ENCODE measurements around the gene GARNL3.
A peak's percentile ranks its signal among the peaks of the same experiment; 100 is the strongest.

GARNL3 gene

DNA sequence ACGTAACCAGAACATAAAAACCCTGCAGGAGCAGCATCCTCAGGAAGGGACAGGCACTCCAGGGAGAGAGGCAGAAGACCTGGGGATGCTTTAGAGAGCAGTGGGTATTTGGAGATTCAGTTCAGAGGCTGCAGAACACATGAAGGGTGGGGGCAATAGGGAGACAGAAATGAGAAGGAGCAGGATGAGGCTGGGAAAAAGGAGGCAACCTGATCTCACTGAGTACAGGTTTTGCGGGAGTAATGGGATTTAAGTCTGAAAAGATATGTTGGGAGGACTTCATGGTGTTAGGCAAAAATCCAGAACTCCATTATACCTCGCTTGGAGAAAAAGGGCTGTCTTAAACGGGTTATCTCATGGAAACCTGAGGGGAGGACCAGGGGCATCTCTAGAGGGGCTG lies 41.3 kb upstream of the GARNL3 start:
- Histone ChIP-seq H4K20me1 (ENCODE audit: insufficient read depth, low read length) (no peaks in the 10 kb centered on the region), H3K4me2 (ENCODE audit: low read length) (no peak overlapping the region), H3K79me2 (ENCODE audit: insufficient read depth, low read length) (no peaks in the 10 kb centered on the region), H3K9me2 (ENCODE audit: low read depth, low read length) (no peaks in the 10 kb centered on the region), H2AFZ (ENCODE audit: low read length) (no peak overlapping the region), H3K36me3 (ENCODE audit: insufficient read depth, low read length) (no peaks in the 10 kb centered on the region), H3F3A (ENCODE audit: insufficient read depth, low read length) (no peaks in the 10 kb centered on the region), H3K4me1 (ENCODE audit: insufficient read depth, low read length, severe bottlenecking) (peaks cover 11% of the 10 kb centered on the region), H3K9ac (ENCODE audit: low read length) (no peak overlapping the region), H3K27me3 (ENCODE audit: insufficient read depth, low read length) (no peaks in the 10 kb centered on the region), H3K9me3 (ENCODE audit: low read length) (no peaks in the 10 kb centered on the region), H3K27ac (ENCODE audit: low read depth, low read length, poor library complexity, severe bottlenecking) (no peak overlapping the region), H3K4me3 (ENCODE audit: low read depth, low read length, poor library complexity, severe bottlenecking) (no peak overlapping the region)
- TF ChIP-seq CTCF (IDR thresholded peaks at IDR 0.05; ENCODE audit: low read length) (no peak), EZH2 (IDR thresholded peaks at IDR 0.05; ENCODE audit: borderline replicate concordance, low read length) (no peak)

DNA sequence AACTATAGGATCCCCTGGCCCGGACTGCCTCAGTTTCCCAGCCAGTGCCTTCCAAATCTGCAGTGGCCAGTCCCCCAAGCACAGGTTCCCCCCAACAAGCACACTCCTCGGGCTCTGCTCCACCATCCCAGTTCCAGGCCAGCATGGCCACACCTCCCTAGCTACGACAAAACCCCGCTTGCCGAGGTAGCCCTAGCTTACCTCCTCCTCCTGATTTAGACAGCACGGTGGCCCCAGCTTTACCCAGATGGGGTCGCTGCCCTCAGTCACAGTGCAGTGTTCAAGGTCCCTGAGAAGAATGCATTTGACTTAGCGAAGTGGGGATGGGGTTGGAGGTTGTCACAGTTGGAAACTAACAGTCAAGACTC lies 40.8 kb upstream of the GARNL3 start:
- Histone ChIP-seq H3K9ac (ENCODE audit: low read length) (no peak overlapping the region), H3K4me3 (ENCODE audit: low read depth, low read length, poor library complexity, severe bottlenecking) (no peak overlapping the region), H3K9me2 (ENCODE audit: low read depth, low read length) (no peaks in the 10 kb centered on the region), H3K4me2 (ENCODE audit: low read length) (peak overlapping the region; percentile 81), H3F3A (ENCODE audit: insufficient read depth, low read length) (no peaks in the 10 kb centered on the region), H3K9me3 (ENCODE audit: low read length) (no peaks in the 10 kb centered on the region), H3K27me3 (ENCODE audit: insufficient read depth, low read length) (no peaks in the 10 kb centered on the region), H3K36me3 (ENCODE audit: insufficient read depth, low read length) (no peaks in the 10 kb centered on the region), H3K27ac (ENCODE audit: low read depth, low read length, poor library complexity, severe bottlenecking) (no peak overlapping the region), H3K4me1 (ENCODE audit: insufficient read depth, low read length, severe bottlenecking) (peaks cover 11% of the 10 kb centered on the region), H4K20me1 (ENCODE audit: insufficient read depth, low read length) (no peaks in the 10 kb centered on the region), H3K79me2 (ENCODE audit: insufficient read depth, low read length) (no peaks in the 10 kb centered on the region), H2AFZ (ENCODE audit: low read length) (no peak overlapping the region)
- no peak for TF ChIP-seq EZH2 (IDR thresholded peaks at IDR 0.05; ENCODE audit: borderline replicate concordance, low read length)
- TF ChIP-seq CTCF (IDR thresholded peaks at IDR 0.05; ENCODE audit: low read length) = peak; percentile 24; the same call in 1 of the 2 replicates

DNA sequence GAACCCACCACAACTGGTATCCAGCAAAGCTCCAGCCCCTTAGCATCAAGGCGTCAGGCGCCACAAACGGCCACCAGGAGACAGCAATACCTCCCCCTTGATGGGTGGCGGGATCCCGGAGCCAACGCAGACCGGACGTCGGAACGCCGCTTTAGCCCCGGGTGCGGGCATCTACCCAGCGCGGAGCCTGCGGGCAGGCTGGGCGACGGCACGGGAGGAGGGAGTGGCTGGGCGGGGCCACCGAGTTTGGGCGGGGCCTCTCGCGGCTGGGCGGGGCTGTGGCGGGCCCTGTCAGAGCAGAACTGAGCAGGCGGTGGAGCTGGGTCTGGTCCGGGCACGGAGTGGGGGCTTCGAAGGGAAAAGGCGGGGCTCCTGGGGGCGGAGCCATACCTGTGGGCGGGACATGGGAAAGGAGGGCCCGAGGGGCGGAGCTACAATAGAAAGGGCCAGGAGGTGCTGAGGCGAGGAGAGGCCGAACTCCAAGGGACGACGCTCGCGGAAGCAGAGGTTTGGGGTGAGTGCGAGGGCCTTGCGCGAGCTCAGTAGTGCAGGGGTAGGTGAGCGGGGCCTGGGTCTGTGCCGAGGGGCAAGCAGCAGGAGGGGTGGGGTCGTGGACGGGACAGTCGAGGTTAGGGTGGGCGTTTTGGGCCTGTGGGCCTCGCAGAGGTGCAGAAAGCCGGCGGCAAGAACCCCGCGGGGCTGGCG lies 40.2 kb upstream of the GARNL3 start:
- peak overlapping the region; percentile 42; the same call in 1 of the 2 replicates for H3K9ac ChIP-seq (ENCODE audit: low read length)
- H3K4me2 ChIP-seq (ENCODE audit: low read length) = peak overlapping the region; percentile 81

More for the DNA sequence above, 40.2 kb upstream of the GARNL3 start:
- Histone ChIP-seq H2AFZ (ENCODE audit: low read length) (no peak overlapping the region), H3K4me3 (ENCODE audit: low read depth, low read length, poor library complexity, severe bottlenecking) (peak overlapping the region; percentile 66), H4K20me1 (ENCODE audit: insufficient read depth, low read length) (no peaks in the 10 kb centered on the region), H3K27me3 (ENCODE audit: insufficient read depth, low read length) (no peaks in the 10 kb centered on the region), H3F3A (ENCODE audit: insufficient read depth, low read length) (no peaks in the 10 kb centered on the region), H3K4me1 (ENCODE audit: insufficient read depth, low read length, severe bottlenecking) (peaks cover 11% of the 10 kb centered on the region), H3K79me2 (ENCODE audit: insufficient read depth, low read length) (no peaks in the 10 kb centered on the region), H3K9me3 (ENCODE audit: low read length) (no peaks in the 10 kb centered on the region), H3K9me2 (ENCODE audit: low read depth, low read length) (no peaks in the 10 kb centered on the region), H3K36me3 (ENCODE audit: insufficient read depth, low read length) (no peaks in the 10 kb centered on the region), H3K27ac (ENCODE audit: low read depth, low read length, poor library complexity, severe bottlenecking) (no peak overlapping the region)
- no peak for TF ChIP-seq EZH2 (IDR thresholded peaks at IDR 0.05; ENCODE audit: borderline replicate concordance, low read length)
- no peak for TF ChIP-seq CTCF (IDR thresholded peaks at IDR 0.05; ENCODE audit: low read length)

Measured in OCI-LY1 (cell line).